Measurements from ENCODE around the gene LIMS3.
"Not testable (repeated sequence)": the region's sequence is repeated elsewhere in the genome, so short reads cannot be mapped to it uniquely, and the experiment has no call there.

LIMS3 gene, protein sequence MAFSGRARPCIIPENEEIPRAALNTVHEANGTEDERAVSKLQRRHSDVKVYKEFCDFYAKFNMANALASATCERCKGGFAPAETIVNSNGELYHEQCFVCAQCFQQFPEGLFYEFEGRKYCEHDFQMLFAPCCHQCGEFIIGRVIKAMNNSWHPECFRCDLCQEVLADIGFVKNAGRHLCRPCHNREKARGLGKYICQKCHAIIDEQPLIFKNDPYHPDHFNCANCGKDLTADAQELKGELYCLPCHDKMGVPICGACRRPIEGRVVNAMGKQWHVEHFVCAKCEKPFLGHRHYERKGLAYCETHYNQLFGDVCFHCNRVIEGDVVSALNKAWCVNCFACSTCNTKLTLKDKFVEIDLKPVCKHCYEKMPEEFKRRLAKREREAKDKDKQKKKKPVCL

DNA sequence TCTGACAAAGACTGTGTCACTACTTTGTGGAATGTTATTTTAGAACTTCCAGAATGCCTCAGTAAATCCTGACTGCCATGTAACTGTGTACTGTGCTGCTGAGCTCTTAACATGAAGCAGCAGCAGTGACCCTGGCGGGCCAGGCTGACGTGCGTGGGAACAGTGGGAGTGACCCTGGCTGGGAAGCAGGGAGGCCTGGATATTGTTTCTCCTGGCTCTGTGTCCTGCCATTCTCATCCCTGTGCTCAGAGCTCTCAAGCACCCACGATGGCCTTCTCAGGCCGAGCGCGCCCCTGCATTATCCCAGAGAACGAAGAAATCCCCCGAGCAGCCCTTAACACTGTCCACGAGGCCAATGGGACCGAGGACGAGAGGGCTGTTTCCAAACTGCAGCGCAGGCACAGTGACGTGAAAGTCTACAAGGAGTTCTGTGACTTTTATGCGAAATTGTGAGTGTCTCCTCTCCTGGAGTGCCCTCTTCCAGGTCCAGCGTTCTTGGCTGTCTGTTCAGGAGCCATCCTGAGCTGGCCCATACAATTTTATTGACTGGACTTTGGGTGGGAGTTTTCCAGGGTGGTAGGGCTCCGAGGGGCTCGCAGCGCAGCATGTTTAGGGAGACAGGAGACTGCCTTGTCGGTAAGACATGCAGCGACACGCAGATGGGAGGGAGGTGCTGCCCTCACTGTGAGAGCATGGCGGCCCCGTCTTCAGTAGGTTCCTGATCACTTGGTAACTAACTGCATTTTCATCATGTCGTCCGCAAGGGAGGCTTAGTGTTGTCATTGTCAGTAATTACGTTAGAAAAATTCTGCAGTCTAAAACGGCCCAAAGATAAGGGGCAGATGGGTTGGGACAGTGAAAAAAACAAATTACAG, at the start of gene LIMS3:
TSS of gene LIMS3 (plus strand) at position 227 of the 875 bp plus-strand sequence. CDS start at position 268, 41 bp downstream.
- H3K4me3 ChIP-seq (ENCODE audit: low read depth, low read length); DNase-seq (ENCODE audit: low read depth): not testable (repeated sequence)

DNA sequence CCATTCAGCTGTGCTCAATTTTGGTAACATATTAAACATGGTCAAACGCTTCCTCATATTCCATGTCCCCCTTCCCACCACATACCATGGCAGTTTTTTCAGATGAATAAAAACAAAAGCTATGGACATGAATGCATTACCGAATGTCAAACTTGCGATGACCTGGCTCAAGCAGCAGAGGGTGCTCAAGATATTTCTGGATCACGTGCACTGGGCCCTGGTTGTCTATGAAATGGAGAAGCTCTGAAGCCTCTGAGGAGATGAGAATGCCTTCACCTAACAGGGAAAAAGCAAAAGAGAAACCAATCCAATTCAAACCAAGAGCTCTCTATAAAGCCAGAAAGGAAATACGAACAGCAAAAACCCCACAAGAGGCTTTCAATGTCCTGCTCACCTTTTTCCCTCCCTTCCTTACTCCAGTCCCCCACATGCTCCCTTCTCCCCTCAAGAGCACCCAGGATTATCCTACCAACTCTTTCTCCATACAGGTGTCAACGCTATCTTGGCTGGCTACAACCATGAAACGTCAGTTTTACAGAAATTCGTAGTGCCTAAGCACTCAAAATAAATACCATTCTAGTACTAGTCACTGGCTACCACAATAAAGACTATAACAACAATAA, 27.2 kb upstream of the LIMS3 start:
- DNase-seq (ENCODE audit: low read depth); H3K4me3 ChIP-seq (ENCODE audit: low read depth, low read length): not testable (repeated sequence)

DNA sequence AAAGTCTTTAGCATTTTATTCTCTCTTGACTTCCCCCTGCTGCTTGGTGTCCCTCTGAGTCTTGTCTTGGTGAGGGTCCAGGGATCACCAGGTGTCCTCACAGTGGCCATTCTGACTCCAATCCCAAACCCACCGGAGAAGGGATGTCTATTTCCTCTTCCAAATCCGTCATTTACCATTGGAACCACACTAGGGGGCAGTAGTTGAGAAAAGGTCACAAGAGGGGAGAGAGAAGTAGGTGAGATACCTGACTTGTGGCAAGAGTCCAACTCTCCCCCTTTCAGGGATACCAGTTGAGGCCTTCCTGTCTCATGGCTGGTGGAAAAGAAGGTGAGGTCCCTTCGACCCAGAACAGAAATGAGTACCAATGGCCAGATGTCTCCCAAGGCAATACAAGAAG, 21.9 kb upstream of the LIMS3 start:
- not testable (repeated sequence) for DNase-seq (ENCODE audit: low read depth)

DNA sequence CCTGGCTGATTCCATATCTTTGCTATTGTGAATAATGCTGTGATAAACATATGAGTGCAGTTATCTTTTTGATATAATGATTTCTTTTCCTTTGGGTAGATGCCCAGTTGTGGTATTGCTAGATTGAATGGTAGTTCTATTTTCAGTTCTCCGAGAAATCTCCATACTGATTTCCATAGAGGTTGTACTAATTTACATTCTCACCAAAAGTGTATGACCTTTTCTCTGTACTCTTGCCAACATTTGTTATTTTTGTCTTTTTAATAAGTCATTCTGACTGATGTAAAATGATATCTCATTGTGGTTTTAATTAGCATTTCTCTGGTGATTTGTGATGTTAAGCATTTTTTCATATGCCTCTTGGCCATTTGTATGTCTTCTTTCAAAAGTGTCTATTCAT, 16.4 kb upstream of the LIMS3 start:
- DNase-seq (ENCODE audit: low read depth); H3K4me3 ChIP-seq (ENCODE audit: low read depth, low read length): not testable (repeated sequence)

More for the DNA sequence above, 21.9 kb upstream of the LIMS3 start:
- H3K4me3 ChIP-seq (ENCODE audit: low read depth, low read length) = not testable (repeated sequence)

DNA sequence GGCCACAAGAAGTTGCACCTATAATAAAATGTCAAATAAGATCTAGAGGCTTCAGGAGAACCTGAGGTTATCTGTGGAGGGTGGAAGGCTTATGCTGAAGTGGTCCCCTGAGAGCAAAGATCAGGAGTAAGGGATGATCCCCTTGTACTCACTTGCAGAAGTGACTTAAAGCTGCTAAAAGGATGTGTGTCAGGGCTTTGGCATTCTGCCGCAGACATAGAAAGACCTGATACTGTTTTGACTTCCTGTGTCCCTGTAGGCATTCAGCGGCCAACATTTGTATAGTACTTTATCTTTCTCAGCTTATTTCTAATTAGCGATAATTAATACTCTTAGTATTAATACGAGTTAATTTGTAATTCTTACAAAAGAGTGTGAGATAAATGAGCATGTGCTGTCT, 10.1 kb upstream of the LIMS3 start:
- H3K4me3 ChIP-seq (ENCODE audit: low read depth, low read length); DNase-seq (ENCODE audit: low read depth): not testable (repeated sequence)

DNA sequence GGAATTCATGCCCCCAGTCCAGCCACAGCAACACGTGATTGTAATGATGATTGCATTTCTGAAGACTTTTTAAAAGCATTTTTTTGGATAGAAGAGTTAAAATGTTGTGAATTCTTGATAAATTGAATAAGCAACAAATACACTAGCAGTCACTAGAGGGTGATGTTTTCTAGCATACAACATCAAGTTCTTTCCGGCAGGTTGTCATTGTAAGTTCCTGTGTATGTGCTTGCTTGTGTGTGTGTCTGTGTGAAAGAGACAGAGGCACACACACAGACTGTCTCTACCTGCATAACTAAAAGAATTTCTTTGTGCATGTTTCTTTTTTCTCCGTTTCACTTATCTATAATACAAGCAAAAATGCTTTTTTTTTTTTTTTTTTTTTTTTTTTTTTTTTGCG, 8.6 kb upstream of the LIMS3 start:
- DNase-seq (ENCODE audit: low read depth); H3K4me3 ChIP-seq (ENCODE audit: low read depth, low read length): not testable (repeated sequence)

DNA sequence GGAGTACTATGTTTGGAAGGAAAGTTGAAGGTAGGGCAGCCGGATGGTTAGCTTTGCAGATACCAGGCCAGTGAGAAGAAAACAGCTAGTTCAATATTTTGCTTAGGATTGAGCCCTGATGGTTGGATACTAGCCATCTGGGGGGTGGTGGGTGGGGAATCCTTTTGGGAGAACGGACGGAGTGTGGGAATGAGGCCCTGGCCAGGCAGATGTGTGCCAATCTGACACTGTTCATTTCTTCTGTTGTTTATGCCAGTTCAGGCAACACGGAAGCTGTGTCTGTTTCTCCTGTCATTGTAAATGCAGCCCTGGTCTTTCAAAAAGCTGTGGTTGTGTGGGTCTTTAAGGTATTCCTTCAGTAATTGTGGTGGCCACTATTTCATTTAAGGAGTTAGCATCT, 7.5 kb upstream of the LIMS3 start:
- H3K4me3 ChIP-seq (ENCODE audit: low read depth, low read length); DNase-seq (ENCODE audit: low read depth): not testable (repeated sequence)

DNA sequence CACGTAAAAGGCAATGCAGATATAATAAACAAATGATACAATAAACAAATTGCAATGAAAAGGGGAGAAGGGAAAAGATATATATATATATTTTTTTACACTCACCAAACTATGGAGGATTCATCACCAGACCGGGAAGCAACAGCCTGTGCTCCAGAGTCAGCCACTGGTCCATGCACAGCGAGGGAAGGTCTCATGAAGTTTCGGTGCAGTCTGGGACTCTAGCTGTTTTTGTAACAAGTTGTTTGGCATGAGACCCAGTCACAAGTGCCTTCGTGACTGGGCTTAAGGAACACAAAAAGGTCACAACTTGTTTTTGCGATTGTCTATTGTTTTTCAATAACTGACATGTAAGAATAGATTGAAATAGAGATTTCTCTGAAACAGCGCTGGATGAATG, 4.8 kb upstream of the LIMS3 start:
- H3K4me3 ChIP-seq (ENCODE audit: low read depth, low read length); DNase-seq (ENCODE audit: low read depth): not testable (repeated sequence)

DNA sequence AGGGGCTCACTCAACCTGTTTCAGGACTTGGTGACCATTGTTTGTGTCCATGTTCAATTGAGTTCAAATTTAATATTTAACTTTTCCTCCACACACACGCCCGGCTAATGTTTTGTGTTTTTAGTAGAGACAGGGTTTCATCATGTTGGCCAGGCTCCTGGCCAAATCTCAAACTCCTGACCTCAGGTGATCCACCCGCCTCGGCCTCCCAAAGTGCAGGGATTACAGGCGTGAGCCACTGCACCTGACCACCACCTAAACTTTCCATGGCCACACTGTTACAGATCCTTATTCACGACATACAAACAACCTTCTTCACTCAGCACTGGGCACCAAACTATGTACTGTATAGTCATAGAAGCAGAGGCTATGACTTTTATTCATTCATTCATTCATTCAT, 4.3 kb upstream of the LIMS3 start:
- H3K4me3 ChIP-seq (ENCODE audit: low read depth, low read length); DNase-seq (ENCODE audit: low read depth): not testable (repeated sequence)

DNA sequence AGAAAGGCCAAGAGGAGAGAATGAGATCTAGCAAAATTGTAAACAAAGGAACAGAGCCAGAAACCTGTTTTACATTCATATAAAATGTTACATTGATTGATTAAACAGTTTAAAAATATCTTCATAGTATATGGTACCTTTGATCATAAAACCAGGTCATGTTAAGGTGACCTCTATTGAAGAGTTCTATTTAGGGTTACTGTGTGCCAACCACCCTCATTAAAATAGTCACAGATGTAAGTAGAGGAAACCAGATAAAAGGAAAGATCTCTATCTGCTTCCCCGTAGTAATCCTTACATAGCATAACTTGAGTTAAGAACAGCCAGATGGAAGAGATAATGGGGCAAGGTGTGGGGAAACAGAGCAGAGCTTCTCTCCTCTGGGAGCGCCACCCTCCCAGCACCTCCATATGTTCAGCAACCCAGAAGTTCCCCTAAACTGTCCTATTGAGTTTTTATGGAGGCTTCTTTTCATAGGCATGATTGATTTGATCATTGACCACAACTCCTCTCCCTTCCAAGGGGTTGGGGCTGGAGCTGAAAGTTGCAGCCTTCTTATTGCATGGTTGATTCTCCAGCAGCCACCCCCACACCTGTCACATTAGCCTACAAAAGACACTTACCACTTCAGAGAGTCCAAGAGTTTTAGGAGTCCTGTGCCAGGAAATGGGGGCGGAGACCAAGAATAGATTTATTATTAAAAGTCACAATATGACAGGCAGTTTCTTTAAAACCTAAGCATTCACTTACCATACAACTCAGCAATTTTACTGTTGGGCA, 3.2 kb upstream of the LIMS3 start:
- not testable (repeated sequence) for H3K4me3 ChIP-seq (ENCODE audit: low read depth, low read length); DNase-seq (ENCODE audit: low read depth)

DNA sequence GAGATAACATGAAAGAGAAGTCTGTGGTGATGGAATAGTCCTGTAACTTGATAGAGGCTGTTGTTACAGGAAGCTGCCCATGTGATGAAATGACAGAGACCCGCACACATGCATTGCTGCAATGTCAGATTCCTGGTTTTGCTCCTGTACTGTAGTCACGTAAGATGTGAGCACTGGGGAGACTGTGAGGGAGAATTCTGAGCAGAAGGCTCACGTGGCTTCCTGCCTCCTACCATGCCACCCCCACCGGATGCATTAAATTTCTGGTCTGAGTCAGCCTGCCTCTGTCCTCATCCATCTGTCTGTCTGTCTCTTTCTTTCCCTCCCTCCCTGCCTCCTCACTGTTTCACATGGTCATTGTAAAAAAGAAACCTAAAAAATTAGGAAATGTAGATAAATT, 2.3 kb upstream of the LIMS3 start:
- not testable (repeated sequence) for H3K4me3 ChIP-seq (ENCODE audit: low read depth, low read length); DNase-seq (ENCODE audit: low read depth)

DNA sequence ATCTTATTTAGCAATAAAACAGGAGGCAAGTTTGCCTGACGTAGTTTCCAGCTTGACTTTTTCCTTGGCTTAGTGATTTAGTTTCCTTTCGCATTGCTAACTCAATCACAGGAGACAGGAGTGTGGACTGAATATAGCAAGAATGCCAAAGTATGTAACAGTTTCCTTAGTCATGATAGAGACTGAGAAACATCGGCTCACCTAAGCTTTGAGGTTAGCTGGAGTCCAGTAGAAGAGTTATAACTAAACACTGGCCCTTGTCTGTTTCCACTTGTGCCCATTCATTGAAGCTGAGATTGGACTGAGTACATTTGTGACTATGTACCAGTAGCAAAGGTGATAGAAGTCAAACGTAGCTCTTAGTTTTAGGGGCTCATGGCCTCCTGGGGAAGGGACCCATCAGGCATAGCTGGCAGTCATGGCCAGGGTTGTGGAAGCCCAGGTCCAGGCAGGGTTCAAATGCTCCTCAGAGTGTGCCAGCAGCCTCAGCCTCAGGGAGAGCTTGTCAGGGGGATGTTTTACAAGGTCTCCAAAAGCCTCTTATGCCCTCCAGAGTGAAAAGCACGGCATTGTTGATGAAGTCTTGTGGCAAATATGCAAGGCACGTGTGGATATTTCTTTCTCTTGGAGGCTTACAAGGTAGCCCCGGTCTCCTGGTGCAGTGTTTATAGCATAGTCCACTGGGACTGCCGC, 573 bp upstream of the LIMS3 start:
- not testable (repeated sequence) for H3K4me3 ChIP-seq (ENCODE audit: low read depth, low read length); DNase-seq (ENCODE audit: low read depth)

DNA sequence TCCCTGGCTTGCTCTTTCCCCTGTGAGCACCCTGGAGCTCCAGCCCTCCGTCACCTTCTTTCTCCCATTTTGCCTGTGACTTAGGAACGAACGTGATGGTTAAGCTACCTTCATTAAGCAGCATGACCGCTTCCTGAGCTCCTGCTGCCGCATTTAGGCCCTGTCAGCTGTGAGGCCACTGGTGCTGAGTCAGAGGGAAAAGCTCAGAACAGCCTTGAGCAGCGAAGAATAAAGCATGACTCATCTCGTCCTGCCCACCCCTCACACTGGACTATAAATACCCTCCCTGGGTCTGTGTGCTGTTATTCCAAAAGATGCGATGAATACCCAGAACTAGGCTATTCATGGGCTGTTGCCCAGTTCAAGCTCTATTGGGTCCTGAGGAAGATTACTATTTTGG, 7.3 kb downstream of the LIMS3 start:
- not testable (repeated sequence) for H3K4me3 ChIP-seq (ENCODE audit: low read depth, low read length); DNase-seq (ENCODE audit: low read depth)

DNA sequence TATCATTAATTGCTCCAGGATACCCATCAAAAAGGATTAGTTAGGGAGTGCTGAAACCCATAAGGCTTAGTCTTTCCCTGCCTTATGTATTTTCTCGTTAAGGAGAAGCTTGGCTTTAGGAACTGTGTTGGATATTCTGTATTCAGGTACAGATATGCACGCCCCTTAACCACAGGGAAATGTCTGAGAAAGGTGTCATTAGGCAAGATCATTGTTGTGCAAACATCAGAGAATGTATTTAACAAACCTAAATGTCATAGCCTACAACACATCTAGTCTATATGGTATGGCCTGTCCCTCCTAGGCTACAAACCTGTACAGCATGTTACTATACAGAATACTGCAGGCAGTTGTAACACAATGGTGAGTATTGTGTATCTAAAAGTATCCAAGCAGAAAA, 10.1 kb downstream of the LIMS3 start:
- DNase-seq (ENCODE audit: low read depth); H3K4me3 ChIP-seq (ENCODE audit: low read depth, low read length): not testable (repeated sequence)

DNA sequence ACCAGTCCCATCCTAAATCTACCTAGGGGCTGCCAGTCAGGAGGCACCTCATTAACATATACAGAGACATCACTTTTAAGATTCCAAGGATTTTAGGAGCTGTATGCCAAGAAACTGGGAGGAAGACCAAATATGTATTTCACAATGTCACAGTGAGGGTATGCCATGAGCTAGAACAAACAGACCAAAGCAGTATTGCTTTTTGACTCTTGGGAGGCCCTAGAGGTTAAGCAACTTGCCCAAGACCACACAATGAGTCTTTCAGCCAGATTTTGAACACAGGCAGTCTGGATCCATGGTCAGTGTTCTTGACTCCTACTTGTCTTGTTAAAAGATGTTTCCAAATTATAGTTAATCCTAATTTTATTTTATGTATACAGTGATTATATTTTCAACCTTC, 12.3 kb downstream of the LIMS3 start:
- DNase-seq (ENCODE audit: low read depth) = not testable (repeated sequence)

DNA sequence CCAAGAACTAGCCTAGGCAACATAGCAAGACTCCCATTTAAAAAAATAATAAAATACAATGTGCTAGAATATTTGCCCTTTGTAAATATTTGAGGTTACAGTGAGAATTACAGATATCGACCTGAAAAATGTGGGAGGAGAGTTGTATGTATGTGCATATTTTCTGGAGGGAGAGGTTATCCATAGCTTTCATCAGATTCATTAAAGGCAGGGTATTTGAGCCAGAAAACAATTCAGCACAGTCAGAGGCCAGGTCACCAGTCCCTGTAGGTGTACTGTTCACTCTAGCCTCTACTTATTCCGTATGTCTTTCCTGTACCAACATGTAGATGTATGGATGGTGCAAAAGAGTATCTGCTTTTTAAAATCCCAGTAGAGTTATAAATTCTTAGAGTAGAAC, 15.4 kb downstream of the LIMS3 start:
- DNase-seq (ENCODE audit: low read depth); H3K4me3 ChIP-seq (ENCODE audit: low read depth, low read length): not testable (repeated sequence)

More for the DNA sequence above, 12.3 kb downstream of the LIMS3 start:
- not testable (repeated sequence) for H3K4me3 ChIP-seq (ENCODE audit: low read depth, low read length)

DNA sequence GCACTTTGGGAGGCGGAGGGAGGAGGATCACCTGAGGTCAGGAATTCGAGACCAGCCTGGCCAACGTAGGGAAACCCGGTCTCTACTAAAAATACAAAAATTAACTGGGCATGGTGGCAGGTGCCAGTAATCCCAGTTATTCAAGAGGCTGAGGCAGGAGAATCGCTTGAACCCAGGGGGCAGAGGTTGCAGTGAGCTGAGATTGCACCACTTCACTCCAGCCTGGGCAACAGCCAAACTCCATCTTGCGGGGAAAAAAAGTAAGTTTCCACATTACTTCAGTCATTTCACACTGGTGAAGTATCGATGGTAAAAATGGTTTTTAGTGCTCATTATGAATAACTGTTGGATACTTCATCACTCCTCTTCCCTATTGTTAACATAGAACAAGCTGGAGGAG, 16.1 kb downstream of the LIMS3 start:
- not testable (repeated sequence) for H3K4me3 ChIP-seq (ENCODE audit: low read depth, low read length); DNase-seq (ENCODE audit: low read depth)

DNA sequence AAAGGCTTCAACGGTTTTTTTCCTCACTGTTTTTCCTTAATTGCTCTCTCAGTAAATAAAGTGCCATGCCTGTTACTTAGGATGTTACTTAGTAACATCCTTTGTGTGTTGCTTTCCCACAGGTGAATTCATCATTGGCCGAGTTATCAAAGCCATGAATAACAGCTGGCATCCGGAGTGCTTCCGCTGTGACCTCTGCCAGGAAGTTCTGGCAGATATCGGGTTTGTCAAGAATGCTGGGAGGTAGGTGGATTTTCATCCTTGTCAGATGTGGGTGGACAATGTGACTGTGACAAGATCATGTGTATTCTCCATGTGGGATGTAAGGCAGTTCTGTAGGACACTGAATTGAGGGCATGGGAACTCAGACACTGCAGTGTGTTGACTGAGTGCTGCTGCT, 17.3 kb downstream of the LIMS3 start:
- not testable (repeated sequence) for H3K4me3 ChIP-seq (ENCODE audit: low read depth, low read length); DNase-seq (ENCODE audit: low read depth)
